HG02884 (cell line): ENCODE results near the gene SPATA18.

ENCODE experiments used
- ATAC-seq: cut with Tn5 transposase; IDR thresholded peaks from one replicate; pipeline ENCODE4 v1.9.1; 2021; ENCODE audit warnings: mild to moderate bottlenecking, moderate library complexity; ENCODE audit not compliant: unreplicated experiment

The SPATA18 gene

GRCh38 chr4:52051213-52051614, at the start of gene SPATA18:
Gene SPATA18 (plus strand): TSS chr4:52051304. CDS start chr4:52051705, 401 bp downstream.
- ATAC-seq: peak; percentile 24

- ATAC-seq: no peak
Measured at GRCh38 chr4:52001616-52002015, 49.5 kb upstream of the SPATA18 start.

- no peak for ATAC-seq
Measured at GRCh38 chr4:52004414-52004813, 46.7 kb upstream of the SPATA18 start.

GRCh38 chr4:52005604-52006273, 45.4 kb upstream of the SPATA18 start:
- no peak for ATAC-seq

GRCh38 chr4:52006887-52007286, 44.2 kb upstream of the SPATA18 start:
- no peak for ATAC-seq

- ATAC-seq: no peak
Measured at GRCh38 chr4:52010986-52011385, 40.1 kb upstream of the SPATA18 start.

GRCh38 chr4:52012651-52013050, 38.5 kb upstream of the SPATA18 start:
- no peak for ATAC-seq

GRCh38 chr4:52014903-52015302, 36.2 kb upstream of the SPATA18 start:
- no peak for ATAC-seq

- ATAC-seq: no peak
Measured at GRCh38 chr4:52015366-52015765, 35.7 kb upstream of the SPATA18 start.

GRCh38 chr4:52016981-52017380, 34.1 kb upstream of the SPATA18 start:
- ATAC-seq: no peak

GRCh38 chr4:52017814-52018213, 33.3 kb upstream of the SPATA18 start:
- ATAC-seq: no peak

GRCh38 chr4:52019936-52020657, 31.0 kb upstream of the SPATA18 start, which contains the start of gene LRRC66:
Gene LRRC66 (minus strand): TSS chr4:52020363. CDS start chr4:52017613, 2,750 bp downstream.
- ATAC-seq: no peak

GRCh38 chr4:52028970-52029369, 22.1 kb upstream of the SPATA18 start:
- no peak for ATAC-seq

- no peak for ATAC-seq
Measured at GRCh38 chr4:52032005-52032404, 19.1 kb upstream of the SPATA18 start.

- no peak for ATAC-seq
Measured at GRCh38 chr4:52035190-52035589, 15.9 kb upstream of the SPATA18 start.

GRCh38 chr4:52036886-52037530, 14.1 kb upstream of the SPATA18 start:
- no peak for ATAC-seq

- peak; percentile 40 for ATAC-seq
Measured at GRCh38 chr4:52037689-52038102, 13.4 kb upstream of the SPATA18 start.

- ATAC-seq: peak; percentile 91
Measured at GRCh38 chr4:52038103-52038912, 12.8 kb upstream of the SPATA18 start, which contains the start of gene SGCB. Gene SGCB (minus strand): TSS chr4:52038299. CDS start chr4:52038259, 40 bp downstream.

- no peak for ATAC-seq
Measured at GRCh38 chr4:52045028-52045427, 6.1 kb upstream of the SPATA18 start.

GRCh38 chr4:52049266-52049665, 1.8 kb upstream of the SPATA18 start:
- no peak for ATAC-seq
